Measurements from ENCODE around the gene DTX2.
"Not testable (repeated sequence)": the region's sequence is repeated elsewhere in the genome, so short reads cannot be mapped to it uniquely, and the experiment has no call there.

Gene DTX2

DNA sequence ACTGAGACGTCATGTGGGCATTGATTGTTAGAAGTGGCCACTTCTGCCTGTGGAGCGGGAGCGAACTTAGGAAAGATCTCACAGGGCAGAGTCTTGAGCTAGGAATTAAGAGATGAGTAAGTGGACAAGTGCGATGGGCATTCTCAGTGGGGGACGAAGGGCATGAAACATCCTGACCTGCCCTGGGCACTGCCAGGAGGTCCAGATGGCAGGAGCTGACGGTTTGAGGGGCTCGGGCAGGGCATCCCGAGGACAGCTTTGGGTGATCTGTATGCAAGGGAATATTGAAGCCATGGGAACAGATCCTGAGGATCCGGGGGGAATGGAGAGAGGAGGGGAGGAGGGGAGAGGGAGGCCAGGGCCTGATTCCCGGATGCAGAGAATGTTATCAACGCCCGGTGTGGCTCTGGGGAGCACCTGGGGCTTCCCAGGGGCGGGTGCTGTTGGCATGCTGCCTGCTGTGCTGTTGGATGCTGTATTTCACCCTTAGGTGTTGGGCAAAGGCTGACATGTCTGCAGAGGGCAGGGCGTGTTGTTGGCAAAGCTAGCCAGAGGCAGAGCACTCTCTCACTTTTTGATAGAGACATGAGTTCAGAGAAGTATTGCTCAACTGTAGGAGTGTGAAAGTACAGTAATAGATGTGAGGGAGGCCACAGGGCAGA lies 6.4 kb downstream of the DTX2 start:
- H3K27me3 ChIP-seq (ENCODE audit: insufficient read depth, low read length, poor library complexity, severe bottlenecking); H3K9me3 ChIP-seq (ENCODE audit: insufficient read depth, low read depth, low read length); H3F3A ChIP-seq (ENCODE audit: low read depth); H3K9me2 ChIP-seq (replicated peaks; ENCODE audit: low read depth, low read length); H3K4me1 ChIP-seq (ENCODE audit: insufficient read depth, low read length, poor library complexity, severe bottlenecking); H3K36me3 ChIP-seq (ENCODE audit: insufficient read depth, low read length); H2AFZ ChIP-seq (ENCODE audit: low read length); H3K9ac ChIP-seq (ENCODE audit: low read depth, low read length, poor library complexity, severe bottlenecking); H3K4me3 ChIP-seq (ENCODE audit: low read length, poor library complexity, severe bottlenecking); H4K20me1 ChIP-seq (ENCODE audit: insufficient read depth, low read length, poor library complexity, severe bottlenecking); H3K79me2 ChIP-seq (ENCODE audit: insufficient read depth, low read length); H3K4me2 ChIP-seq (ENCODE audit: low read depth, low read length, poor library complexity, severe bottlenecking): not testable (repeated sequence)

DNA sequence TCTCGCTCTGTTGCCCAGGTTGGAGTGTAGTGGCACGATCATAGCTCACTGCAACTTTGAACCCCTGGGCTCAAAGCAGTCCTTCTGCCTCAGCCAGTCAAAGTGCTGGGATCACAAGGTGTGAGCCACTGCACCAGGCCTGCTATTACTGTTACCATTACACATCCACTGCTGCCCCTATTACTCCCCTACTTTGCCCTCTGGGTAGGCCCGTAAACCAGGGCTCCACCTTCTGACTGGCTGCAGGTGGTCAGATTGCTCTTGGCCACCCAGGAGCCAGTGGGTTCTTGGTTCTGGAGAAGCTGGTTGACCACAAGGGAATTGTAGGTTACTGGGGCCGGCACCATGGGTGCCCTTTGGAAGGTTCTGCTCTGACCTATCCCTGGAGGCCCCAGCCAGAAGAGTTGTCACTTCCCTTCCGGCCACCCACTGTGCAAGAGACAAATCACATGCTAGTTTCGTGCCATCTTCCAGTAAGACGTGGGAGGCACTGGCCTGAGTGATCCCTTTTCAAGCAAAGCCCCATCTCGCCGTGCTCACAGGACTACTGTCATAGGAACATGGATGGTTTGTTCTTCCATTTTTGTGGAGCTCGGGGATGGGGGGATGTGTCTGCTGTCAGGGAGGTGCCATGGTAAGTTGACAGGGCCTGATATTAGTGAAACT lies 10.2 kb downstream of the DTX2 start:
- not testable (repeated sequence) for H4K20me1 ChIP-seq (ENCODE audit: insufficient read depth, low read length, poor library complexity, severe bottlenecking); H3K9me3 ChIP-seq (ENCODE audit: insufficient read depth, low read depth, low read length); H3K4me2 ChIP-seq (ENCODE audit: low read depth, low read length, poor library complexity, severe bottlenecking); H3K4me1 ChIP-seq (ENCODE audit: insufficient read depth, low read length, poor library complexity, severe bottlenecking); H3F3A ChIP-seq (ENCODE audit: low read depth); H3K4me3 ChIP-seq (ENCODE audit: low read length, poor library complexity, severe bottlenecking); H3K27me3 ChIP-seq (ENCODE audit: insufficient read depth, low read length, poor library complexity, severe bottlenecking); H2AFZ ChIP-seq (ENCODE audit: low read length); H3K9me2 ChIP-seq (replicated peaks; ENCODE audit: low read depth, low read length); H3K36me3 ChIP-seq (ENCODE audit: insufficient read depth, low read length); H3K79me2 ChIP-seq (ENCODE audit: insufficient read depth, low read length); H3K9ac ChIP-seq (ENCODE audit: low read depth, low read length, poor library complexity, severe bottlenecking)

GRCh38 chr7:76473097-76473496 lies 11.6 kb downstream of the DTX2 start:
- not testable (repeated sequence) for H3K4me1 ChIP-seq (ENCODE audit: insufficient read depth, low read length, poor library complexity, severe bottlenecking); H2AFZ ChIP-seq (ENCODE audit: low read length); H3K9ac ChIP-seq (ENCODE audit: low read depth, low read length, poor library complexity, severe bottlenecking); H3K36me3 ChIP-seq (ENCODE audit: insufficient read depth, low read length); H4K20me1 ChIP-seq (ENCODE audit: insufficient read depth, low read length, poor library complexity, severe bottlenecking); H3F3A ChIP-seq (ENCODE audit: low read depth); H3K27me3 ChIP-seq (ENCODE audit: insufficient read depth, low read length, poor library complexity, severe bottlenecking); H3K79me2 ChIP-seq (ENCODE audit: insufficient read depth, low read length); H3K4me2 ChIP-seq (ENCODE audit: low read depth, low read length, poor library complexity, severe bottlenecking); H3K4me3 ChIP-seq (ENCODE audit: low read length, poor library complexity, severe bottlenecking); H3K9me2 ChIP-seq (replicated peaks; ENCODE audit: low read depth, low read length); H3K9me3 ChIP-seq (ENCODE audit: insufficient read depth, low read depth, low read length)

GRCh38 chr7:76476280-76476679 lies 14.8 kb downstream of the DTX2 start:
- not testable (repeated sequence) for H3K9ac ChIP-seq (ENCODE audit: low read depth, low read length, poor library complexity, severe bottlenecking); H4K20me1 ChIP-seq (ENCODE audit: insufficient read depth, low read length, poor library complexity, severe bottlenecking); H3K4me3 ChIP-seq (ENCODE audit: low read length, poor library complexity, severe bottlenecking); H2AFZ ChIP-seq (ENCODE audit: low read length); H3F3A ChIP-seq (ENCODE audit: low read depth); H3K4me2 ChIP-seq (ENCODE audit: low read depth, low read length, poor library complexity, severe bottlenecking); H3K4me1 ChIP-seq (ENCODE audit: insufficient read depth, low read length, poor library complexity, severe bottlenecking); H3K36me3 ChIP-seq (ENCODE audit: insufficient read depth, low read length); H3K27me3 ChIP-seq (ENCODE audit: insufficient read depth, low read length, poor library complexity, severe bottlenecking); H3K9me3 ChIP-seq (ENCODE audit: insufficient read depth, low read depth, low read length); H3K9me2 ChIP-seq (replicated peaks; ENCODE audit: low read depth, low read length); H3K79me2 ChIP-seq (ENCODE audit: insufficient read depth, low read length)

DNA sequence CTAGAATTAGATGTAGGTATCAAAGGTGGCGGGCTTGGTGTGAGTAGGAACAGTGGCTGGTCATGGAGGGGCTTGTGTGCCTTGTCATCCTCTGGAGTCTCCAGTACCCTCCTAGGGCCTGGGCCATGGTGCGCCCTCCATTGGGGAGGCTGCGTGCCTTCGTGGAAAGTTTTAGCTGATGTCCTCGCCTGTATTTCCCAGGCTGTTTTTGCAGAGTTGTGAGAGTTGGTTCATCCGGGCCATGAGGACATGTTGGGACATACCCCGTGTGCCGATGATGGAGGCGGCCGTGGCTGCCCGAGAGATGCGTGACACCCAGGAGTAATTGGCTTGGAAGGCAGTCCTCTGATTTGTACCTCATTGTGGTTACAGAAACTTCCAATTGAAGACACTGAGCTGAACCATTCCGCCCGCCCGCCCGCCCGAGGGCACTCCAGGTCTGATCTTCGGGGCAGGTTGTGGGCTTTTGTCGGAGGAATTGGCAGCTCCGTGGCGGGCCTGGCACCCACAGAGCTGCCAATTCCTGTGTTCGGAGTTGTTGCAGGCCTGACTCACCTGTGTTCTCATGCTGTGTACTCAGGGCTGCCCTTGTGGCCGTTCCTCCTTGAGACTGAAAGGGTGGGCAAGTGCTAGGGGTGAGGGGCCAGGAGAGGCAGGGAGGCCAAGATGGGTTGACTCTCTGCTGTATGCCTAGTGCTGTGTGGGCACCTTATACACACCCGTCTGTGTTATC lies 15.4 kb downstream of the DTX2 start:
- not testable (repeated sequence) for H2AFZ ChIP-seq (ENCODE audit: low read length); H3K9me3 ChIP-seq (ENCODE audit: insufficient read depth, low read depth, low read length); H3K9ac ChIP-seq (ENCODE audit: low read depth, low read length, poor library complexity, severe bottlenecking); H3K36me3 ChIP-seq (ENCODE audit: insufficient read depth, low read length); H3K4me2 ChIP-seq (ENCODE audit: low read depth, low read length, poor library complexity, severe bottlenecking); H3K27me3 ChIP-seq (ENCODE audit: insufficient read depth, low read length, poor library complexity, severe bottlenecking); H4K20me1 ChIP-seq (ENCODE audit: insufficient read depth, low read length, poor library complexity, severe bottlenecking); H3K9me2 ChIP-seq (replicated peaks; ENCODE audit: low read depth, low read length); H3K4me1 ChIP-seq (ENCODE audit: insufficient read depth, low read length, poor library complexity, severe bottlenecking); H3F3A ChIP-seq (ENCODE audit: low read depth); H3K79me2 ChIP-seq (ENCODE audit: insufficient read depth, low read length); H3K4me3 ChIP-seq (ENCODE audit: low read length, poor library complexity, severe bottlenecking)

DNA sequence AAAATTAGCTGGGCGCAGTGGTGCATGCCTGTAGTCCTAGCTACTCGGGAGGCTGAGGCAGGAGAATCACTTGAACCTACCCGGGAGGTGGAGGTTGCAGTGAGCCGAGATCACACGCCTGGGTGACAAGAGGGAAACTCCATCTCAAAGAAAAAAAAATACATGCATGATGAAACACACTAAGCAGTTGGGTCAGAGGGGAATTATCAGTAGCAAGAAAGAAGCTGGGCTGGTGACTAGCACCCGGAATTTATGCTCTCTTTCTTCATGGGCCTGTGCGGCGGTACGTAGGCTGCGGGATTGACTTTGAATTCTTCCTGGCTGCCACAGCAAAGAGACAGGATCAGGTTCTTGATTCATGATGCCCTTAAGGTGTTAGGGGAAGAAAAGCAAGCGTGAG lies 18.1 kb downstream of the DTX2 start:
- not testable (repeated sequence) for H4K20me1 ChIP-seq (ENCODE audit: insufficient read depth, low read length, poor library complexity, severe bottlenecking); H3K4me2 ChIP-seq (ENCODE audit: low read depth, low read length, poor library complexity, severe bottlenecking); H3K9ac ChIP-seq (ENCODE audit: low read depth, low read length, poor library complexity, severe bottlenecking); H3K36me3 ChIP-seq (ENCODE audit: insufficient read depth, low read length); H3F3A ChIP-seq (ENCODE audit: low read depth); H3K9me3 ChIP-seq (ENCODE audit: insufficient read depth, low read depth, low read length); H3K27me3 ChIP-seq (ENCODE audit: insufficient read depth, low read length, poor library complexity, severe bottlenecking); H3K4me1 ChIP-seq (ENCODE audit: insufficient read depth, low read length, poor library complexity, severe bottlenecking); H3K79me2 ChIP-seq (ENCODE audit: insufficient read depth, low read length); H2AFZ ChIP-seq (ENCODE audit: low read length); H3K9me2 ChIP-seq (replicated peaks; ENCODE audit: low read depth, low read length); H3K4me3 ChIP-seq (ENCODE audit: low read length, poor library complexity, severe bottlenecking)

DNA sequence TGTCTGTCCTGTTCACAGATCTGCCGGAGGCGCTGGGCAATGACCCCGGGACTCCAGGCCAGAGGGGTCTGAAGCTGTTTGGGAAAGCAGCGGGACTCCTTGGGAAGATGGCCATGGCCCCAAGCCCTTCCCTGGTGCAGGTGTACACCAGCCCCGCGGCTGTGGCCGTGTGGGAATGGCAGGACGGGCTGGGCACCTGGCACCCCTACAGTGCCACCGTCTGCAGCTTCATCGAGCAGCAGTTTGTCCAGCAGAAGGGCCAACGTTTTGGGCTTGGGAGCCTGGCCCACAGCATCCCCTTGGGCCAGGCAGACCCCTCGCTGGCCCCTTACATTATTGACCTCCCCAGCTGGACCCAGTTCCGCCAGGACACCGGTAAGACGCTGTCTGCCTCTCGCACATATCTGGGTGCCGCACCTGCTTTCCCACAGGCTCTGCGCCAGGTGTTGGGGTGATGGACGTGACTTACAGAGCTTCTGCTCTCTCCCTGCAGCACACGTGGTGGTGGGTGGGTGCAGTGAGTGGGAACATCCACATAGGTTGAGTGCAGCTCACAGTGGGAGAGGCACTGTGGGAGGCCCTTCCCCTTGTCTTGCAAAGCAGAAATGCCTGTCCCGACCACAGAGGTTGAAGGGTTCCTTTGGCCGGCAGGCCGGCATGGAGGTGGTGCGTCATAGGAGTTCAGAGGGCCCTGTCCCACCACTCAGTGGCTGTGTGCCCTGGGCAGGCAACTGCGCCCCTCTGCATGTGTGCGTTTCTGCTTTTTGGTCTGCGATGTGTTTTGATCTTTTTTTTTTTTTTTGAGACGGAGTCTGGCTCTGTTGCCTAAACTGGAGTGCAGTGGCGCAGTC lies 19.1 kb downstream of the DTX2 start:
- H3K27me3 ChIP-seq (ENCODE audit: insufficient read depth, low read length, poor library complexity, severe bottlenecking); H3K4me1 ChIP-seq (ENCODE audit: insufficient read depth, low read length, poor library complexity, severe bottlenecking); H3K36me3 ChIP-seq (ENCODE audit: insufficient read depth, low read length); H3K4me3 ChIP-seq (ENCODE audit: low read length, poor library complexity, severe bottlenecking); H3K9ac ChIP-seq (ENCODE audit: low read depth, low read length, poor library complexity, severe bottlenecking); H3K4me2 ChIP-seq (ENCODE audit: low read depth, low read length, poor library complexity, severe bottlenecking); H3F3A ChIP-seq (ENCODE audit: low read depth); H3K79me2 ChIP-seq (ENCODE audit: insufficient read depth, low read length); H3K9me2 ChIP-seq (replicated peaks; ENCODE audit: low read depth, low read length); H4K20me1 ChIP-seq (ENCODE audit: insufficient read depth, low read length, poor library complexity, severe bottlenecking); H3K9me3 ChIP-seq (ENCODE audit: insufficient read depth, low read depth, low read length); H2AFZ ChIP-seq (ENCODE audit: low read length): not testable (repeated sequence)

Measured in Loucy (cell line).